A673 (cell line): Measurements from ENCODE around the gene ME2. TPM values are rescaled to one million over a fixed set of nuclear protein-coding genes. Genes with fewer than 3 reads are reported as not detected.
A peak's percentile ranks its signal among the peaks of the same experiment; 100 is the strongest.

Source experiments
- BruUV-seq: library from RNA; stranded (reverse); fragments of 400-500 nt; replicated peaks from 2 replicates; lab custom pipeline; 2021; lab: Mats Ljungman, UMichigan
- CTCF ChIA-PET: fragments of 300-600 bp; sonication (Branson Sonifier 250); formaldehyde crosslinking; loops from one replicate; lab custom pipeline; 2022; ENCODE audit warnings: antibody characterized with exemption; lab: Charles Lee
- POLR2A ChIA-PET: fragments of 300-600 bp; sonication (Branson Sonifier 250); formaldehyde crosslinking; loops from one replicate; lab custom pipeline; 2022; ENCODE audit warnings: antibody characterized with exemption; ENCODE audit not compliant: low non-redundant PET; lab: Charles Lee
- DNase-seq: peaks from one replicate; pipeline ENCODE4 v3.0.0-alpha.2; 2015; ENCODE audit warnings: low spot score
- H3K27ac ChIP-seq: fragments of 200-600 bp; sonication (generic); 2 replicates; pipeline ENCODE4 v1.5.1; 2016; ENCODE audit warnings: mixed run types, low read depth, mild to moderate bottlenecking, mixed read lengths, antibody characterized with exemption, low read length; ENCODE audit not compliant: poor library complexity, severe bottlenecking
- H3K27me3 ChIP-seq: fragments of 200-600 bp; sonication (generic); replicated peaks from 2 replicates; pipeline ENCODE4 v1.6.1; 2017; ENCODE audit warnings: mixed run types, low read depth, mild to moderate bottlenecking, mixed read lengths, antibody characterized with exemption, low read length; ENCODE audit not compliant: insufficient read depth, poor library complexity
- H3K36me3 ChIP-seq: fragments of 200-600 bp; sonication (generic); 2 replicates; pipeline ENCODE4 v1.6.1; 2016; ENCODE audit warnings: mixed run types, mild to moderate bottlenecking, mixed read lengths, antibody characterized with exemption, low read length; ENCODE audit not compliant: insufficient read depth, poor library complexity, severe bottlenecking
- H3K4me1 ChIP-seq: fragments of 200-600 bp; sonication (generic); 2 replicates; pipeline ENCODE4 v1.6.1; 2017; ENCODE audit warnings: mixed run types, mild to moderate bottlenecking, mixed read lengths, antibody characterized with exemption, low read length; ENCODE audit not compliant: insufficient read depth, poor library complexity, severe bottlenecking
- H3K4me3 ChIP-seq: fragments of 200-600 bp; sonication (generic); 2 replicates; pipeline ENCODE4 v1.5.1; 2016; ENCODE audit warnings: low read depth, mixed run types, mild to moderate bottlenecking, mixed read lengths, low read length; ENCODE audit not compliant: poor library complexity, severe bottlenecking
- H3K9me3 ChIP-seq: fragments of 200-600 bp; sonication (generic); 2 replicates; pipeline ENCODE4 v1.6.1; 2016; ENCODE audit warnings: mixed run types, low read depth, mild to moderate bottlenecking, mixed read lengths, antibody characterized with exemption, low read length; ENCODE audit not compliant: poor library complexity, severe bottlenecking
- EZH2 ChIP-seq: fragments of 200-600 bp; sonication (generic); IDR thresholded peaks from 2 replicates; pipeline ENCODE4 v1.6.1; 2017; ENCODE audit warnings: borderline replicate concordance, low read depth, mild to moderate bottlenecking, mixed read lengths, antibody characterized with exemption, low read length; ENCODE audit not compliant: poor library complexity, severe bottlenecking
- intact Hi-C: fragments of 100-400 bp; cut with micrococcal nuclease; formaldehyde crosslinking; loops from one replicate; pipeline ENCODE4 v1.10.0; 2022; ENCODE audit not compliant: unreplicated experiment
- total RNA-seq: library from RNA; stranded (reverse); gene quantifications from 2 replicates; pipeline ENCODE4 v1.2.3, GENCODE V29; 2021
- TF ChIP-seq, protein P1 (sequence below): fragments of 300-800, 200-600 bp; sonication (generic); conservative IDR thresholded peaks from 2 replicates; pipeline ENCODE4 v1.5.1; 2017; ENCODE audit warnings: low read depth, mild to moderate bottlenecking, antibody characterized with exemption, low read length, moderate library complexity, mixed read lengths

Gene ME2
- total RNA-seq, 1 experiment from 2014 or later, result 55.3 TPM

GRCh38 chr18:50982802-50983179, 103.9 kb downstream of the ME2 start:
- POLR2A ChIA-PET, result no interaction called here
- TF ChIP-seq, protein P1, sequence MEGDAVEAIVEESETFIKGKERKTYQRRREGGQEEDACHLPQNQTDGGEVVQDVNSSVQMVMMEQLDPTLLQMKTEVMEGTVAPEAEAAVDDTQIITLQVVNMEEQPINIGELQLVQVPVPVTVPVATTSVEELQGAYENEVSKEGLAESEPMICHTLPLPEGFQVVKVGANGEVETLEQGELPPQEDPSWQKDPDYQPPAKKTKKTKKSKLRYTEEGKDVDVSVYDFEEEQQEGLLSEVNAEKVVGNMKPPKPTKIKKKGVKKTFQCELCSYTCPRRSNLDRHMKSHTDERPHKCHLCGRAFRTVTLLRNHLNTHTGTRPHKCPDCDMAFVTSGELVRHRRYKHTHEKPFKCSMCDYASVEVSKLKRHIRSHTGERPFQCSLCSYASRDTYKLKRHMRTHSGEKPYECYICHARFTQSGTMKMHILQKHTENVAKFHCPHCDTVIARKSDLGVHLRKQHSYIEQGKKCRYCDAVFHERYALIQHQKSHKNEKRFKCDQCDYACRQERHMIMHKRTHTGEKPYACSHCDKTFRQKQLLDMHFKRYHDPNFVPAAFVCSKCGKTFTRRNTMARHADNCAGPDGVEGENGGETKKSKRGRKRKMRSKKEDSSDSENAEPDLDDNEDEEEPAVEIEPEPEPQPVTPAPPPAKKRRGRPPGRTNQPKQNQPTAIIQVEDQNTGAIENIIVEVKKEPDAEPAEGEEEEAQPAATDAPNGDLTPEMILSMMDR, result peak; percentile 45
- TF ChIP-seq EZH2, result no peak
- BruUV-seq, result no TSS peak

DNA sequence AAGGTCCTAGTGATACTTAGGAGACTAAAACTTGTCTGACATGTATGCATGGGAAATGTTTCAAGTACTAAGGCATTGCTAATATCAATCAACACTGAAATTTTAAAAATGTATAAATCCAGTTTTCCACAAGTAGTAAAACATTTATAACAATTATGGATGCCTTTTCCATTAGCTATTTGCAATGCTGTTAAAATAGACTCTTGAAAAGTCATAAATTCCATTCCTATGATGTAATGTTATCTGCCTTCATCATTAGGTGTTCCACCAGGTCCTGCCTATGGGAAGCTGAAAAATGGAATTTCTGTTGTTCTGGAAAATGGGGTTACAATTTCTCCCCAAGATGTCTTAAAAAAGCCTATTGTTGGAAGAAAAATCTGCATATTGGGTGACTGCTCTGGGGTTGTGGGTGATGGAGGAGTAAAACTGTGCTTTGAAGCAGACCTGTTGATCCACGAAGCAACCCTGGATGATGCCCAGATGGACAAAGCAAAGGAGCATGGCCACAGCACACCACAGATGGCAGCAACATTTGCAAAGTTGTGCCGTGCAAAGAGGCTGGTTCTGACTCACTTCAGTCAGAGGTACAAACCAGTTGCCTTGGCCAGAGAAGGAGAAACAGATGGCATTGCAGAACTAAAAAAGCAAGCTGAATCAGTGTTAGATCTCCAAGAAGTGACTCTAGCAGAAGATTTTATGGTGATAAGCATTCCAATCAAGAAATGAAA, 107.6 kb downstream of the ME2 start:
- H3K27ac ChIP-seq, result no peak overlapping the region
- POLR2A ChIA-PET, result no interaction called here
- no peaks in the 10 kb centered on the region for H3K27me3 ChIP-seq
- H3K36me3 ChIP-seq, result no peaks in the 10 kb centered on the region
- no peaks in the 10 kb centered on the region for H3K4me1 ChIP-seq
- TF ChIP-seq, protein P1, result no peak
- no peak for TF ChIP-seq EZH2
- intact Hi-C loops, result no loop called here
- no peak overlapping the region for H3K4me3 ChIP-seq
- BruUV-seq, result no TSS peak
- H3K9me3 ChIP-seq, result no peaks in the 10 kb centered on the region
- no peak for DNase-seq
- CTCF ChIA-PET, result no interaction called here

More at GRCh38 chr18:50982802-50983179, 103.9 kb downstream of the ME2 start:
- Histone ChIP-seq H3K9me3 (no peaks in the 10 kb centered on the region), H3K4me3 (no peak overlapping the region), H3K27me3 (no peaks in the 10 kb centered on the region), H3K36me3 (peaks cover 10% of the 10 kb centered on the region), H3K4me1 (no peaks in the 10 kb centered on the region), H3K27ac (no peak overlapping the region)
- CTCF ChIA-PET, result no interaction called here
- DNase-seq, result peak; percentile 21
- intact Hi-C loops, result no loop called here

- no peaks in the 10 kb centered on the region for H3K4me1 ChIP-seq
- CTCF ChIA-PET, result no interaction called here
- TF ChIP-seq, protein P1, result no peak
- no peak for TF ChIP-seq EZH2
- POLR2A ChIA-PET, result no interaction called here
- DNase-seq, result no peak
- intact Hi-C loops, result no loop called here
- no peaks in the 10 kb centered on the region for H3K36me3 ChIP-seq
- no peak overlapping the region for H3K4me3 ChIP-seq
- no TSS peak for BruUV-seq
- no peak overlapping the region for H3K27ac ChIP-seq
- H3K27me3 ChIP-seq, result no peaks in the 10 kb centered on the region
- H3K9me3 ChIP-seq, result no peaks in the 10 kb centered on the region
These were observed 108.3 kb downstream of the ME2 start for GRCh38 chr18:50987261-50987660.
